D341Med (cell line): ENCODE measurements around the gene PROM2.
A peak's percentile ranks its signal among the peaks of the same experiment; 100 is the strongest.

ENCODE experiments used
- DNase-seq: peaks from one replicate; pipeline ENCODE4 v3.0.0; 2012; ENCODE audit warnings: low spot score

Gene PROM2

DNA sequence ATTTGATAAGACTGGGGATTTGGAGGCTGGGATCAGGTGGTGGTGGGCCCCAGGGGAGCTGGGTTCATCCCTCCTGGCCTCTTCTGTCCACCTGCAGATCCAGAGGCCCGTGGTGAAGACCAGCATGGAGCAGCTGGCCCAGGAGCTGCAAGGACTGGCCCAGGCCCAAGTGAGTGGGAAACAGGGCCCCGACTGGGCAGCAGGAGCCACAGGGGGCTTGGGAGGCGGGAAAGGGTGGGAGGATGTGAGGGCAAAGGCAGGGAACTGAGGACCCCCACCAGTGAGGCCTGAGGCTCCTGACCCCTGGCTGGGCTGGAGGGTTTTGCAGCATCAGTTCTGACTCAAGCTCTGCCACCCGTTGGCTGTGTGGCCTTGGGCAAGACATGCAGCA is 11.3 kb downstream of the PROM2 start:
- no peak for DNase-seq

- DNase-seq = no peak
Observed at GRCh38 chr2:95287336-95287735, 13.1 kb downstream of the PROM2 start.

- DNase-seq = no peak
Observed at GRCh38 chr2:95287806-95288205, 13.6 kb downstream of the PROM2 start.

DNA sequence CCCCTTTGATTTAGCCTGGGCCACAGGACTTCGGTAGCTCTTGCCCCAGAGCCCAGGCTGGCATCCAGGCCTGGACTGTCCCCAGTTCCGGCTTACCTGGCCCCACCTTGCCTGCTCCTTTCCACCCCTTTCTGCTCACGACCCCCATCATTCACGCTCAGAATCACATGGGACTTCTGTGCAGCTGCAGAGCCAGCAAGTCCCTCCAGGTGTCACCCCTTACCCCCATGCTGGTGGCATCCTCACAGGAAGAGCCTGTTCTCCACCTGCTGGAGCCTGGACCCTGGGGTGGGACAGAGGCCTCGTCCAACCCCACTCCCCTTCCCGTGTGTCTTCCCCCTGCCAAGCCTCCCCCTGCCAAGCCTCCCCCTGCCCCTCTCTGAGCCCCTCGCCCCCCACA is 15.0 kb downstream of the PROM2 start:
- no peak for DNase-seq

- no peak for DNase-seq
Observed at GRCh38 chr2:95291222-95291621, 17.0 kb downstream of the PROM2 start.

DNA sequence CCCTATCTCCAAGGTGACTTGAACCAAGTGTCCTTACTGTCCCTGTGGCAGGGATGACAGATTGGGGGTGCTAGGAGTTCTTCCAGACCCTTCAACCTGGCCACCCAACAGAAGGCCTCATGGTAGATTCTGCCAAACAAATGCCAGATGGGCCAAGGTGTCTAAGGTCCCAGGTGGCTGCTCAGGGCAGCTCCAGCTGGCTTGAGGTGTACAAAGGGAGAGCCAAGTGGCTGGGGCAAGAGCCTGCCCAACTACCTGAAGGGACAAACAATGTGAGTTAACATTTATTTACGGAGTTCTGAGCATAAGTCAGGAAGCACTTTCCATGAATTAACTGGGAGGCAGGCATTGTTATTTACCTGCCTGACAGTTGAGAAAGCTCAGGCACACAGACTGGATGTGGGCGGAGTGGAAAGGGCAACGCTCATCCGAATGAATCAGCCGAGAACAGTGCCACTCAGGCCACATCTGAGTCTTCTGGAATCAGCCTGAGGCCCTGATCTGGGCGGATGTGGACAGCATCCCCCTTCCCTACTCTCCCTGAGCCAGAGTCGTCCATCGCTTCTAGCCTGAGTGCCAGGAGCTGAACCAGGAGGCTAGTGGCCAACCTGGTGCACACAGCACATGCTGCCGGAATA is 18.5 kb downstream of the PROM2 start:
- DNase-seq = no peak

DNA sequence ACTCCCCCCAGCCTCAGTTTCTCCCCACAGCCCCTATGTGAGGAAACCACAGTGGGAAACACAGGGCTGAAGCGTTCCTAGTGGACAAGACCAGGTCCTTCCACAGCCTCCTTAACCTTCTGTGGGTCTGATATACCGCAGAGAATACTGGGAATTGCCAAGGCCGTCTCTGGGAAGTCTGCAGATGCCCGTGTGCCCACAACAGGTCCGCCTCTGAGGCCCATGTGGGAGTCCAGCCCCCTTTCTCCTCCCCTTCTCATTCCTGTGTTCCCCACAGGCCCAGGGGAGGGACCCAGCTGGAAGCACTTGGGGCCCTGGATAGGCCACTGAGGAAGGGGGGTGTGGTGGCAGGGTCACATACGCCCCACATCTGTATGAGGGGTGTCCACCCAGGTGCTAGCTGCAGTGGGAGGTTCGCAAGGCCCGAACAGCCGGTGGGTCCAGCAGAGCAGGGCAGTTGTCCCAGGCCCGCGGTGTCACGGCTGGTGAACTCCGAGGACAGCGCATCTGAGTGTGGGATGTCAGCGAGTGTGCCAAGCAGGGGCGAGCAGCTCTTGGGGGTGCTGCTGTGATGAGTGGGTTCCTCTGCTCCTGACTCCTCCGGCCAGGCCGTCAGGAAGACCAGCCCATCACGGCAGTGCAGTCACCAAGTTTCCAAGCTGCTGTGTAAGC is 20.5 kb downstream of the PROM2 start:
- no peak for DNase-seq

GRCh38 chr2:95295376-95295775 is 21.1 kb downstream of the PROM2 start:
- no peak for DNase-seq

- no peak for DNase-seq
Observed at GRCh38 chr2:95296011-95296410, 21.8 kb downstream of the PROM2 start.

DNA sequence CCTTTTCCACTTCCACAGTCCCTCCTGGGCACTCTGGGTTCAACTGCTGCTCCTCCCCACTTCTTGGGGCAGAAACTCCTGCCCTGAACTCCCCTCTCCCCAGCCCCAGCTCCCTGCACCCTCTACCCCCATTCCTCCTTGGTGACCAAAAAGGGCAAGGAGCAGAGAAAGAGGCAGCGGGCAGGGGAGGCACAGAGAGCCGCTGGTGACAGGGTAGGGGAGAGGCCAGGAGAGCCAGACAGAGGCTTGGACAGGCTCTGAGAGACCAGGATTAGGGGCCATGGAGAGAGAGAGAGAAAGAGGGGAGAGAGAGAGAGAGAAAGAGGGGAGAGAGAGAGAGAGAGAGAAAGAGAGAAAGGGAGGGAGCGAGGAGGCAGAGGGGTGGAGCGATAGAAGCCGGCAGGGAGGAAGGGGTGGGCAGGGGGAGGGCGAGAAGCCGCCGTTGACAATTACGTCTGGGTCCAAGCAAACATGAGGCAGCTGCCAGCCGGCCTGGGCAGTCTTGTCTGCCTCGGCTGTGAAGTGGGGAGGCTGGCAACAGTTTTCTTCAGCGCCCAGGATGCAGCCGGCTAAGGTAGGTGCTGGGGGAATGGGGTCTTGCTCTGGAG is 22.7 kb downstream of the PROM2 start, which contains the start of gene KCNIP3:
Gene KCNIP3, plus strand, starts transcription at position 468 of the 608 bp plus-strand sequence. Its CDS starts 92 bp downstream, at position 560.
- DNase-seq = peak; percentile 49

- DNase-seq = no peak
Observed at GRCh38 chr2:95297639-95298395, 23.6 kb downstream of the PROM2 start.

GRCh38 chr2:95298486-95299111 is 24.4 kb downstream of the PROM2 start:
- DNase-seq = no peak

- DNase-seq = no peak
Observed at GRCh38 chr2:95299961-95300360, 25.7 kb downstream of the PROM2 start.

- DNase-seq = no peak
Observed at GRCh38 chr2:95300450-95300849, 26.2 kb downstream of the PROM2 start.

- DNase-seq = no peak
Observed at GRCh38 chr2:95301186-95301585, 26.9 kb downstream of the PROM2 start.

DNA sequence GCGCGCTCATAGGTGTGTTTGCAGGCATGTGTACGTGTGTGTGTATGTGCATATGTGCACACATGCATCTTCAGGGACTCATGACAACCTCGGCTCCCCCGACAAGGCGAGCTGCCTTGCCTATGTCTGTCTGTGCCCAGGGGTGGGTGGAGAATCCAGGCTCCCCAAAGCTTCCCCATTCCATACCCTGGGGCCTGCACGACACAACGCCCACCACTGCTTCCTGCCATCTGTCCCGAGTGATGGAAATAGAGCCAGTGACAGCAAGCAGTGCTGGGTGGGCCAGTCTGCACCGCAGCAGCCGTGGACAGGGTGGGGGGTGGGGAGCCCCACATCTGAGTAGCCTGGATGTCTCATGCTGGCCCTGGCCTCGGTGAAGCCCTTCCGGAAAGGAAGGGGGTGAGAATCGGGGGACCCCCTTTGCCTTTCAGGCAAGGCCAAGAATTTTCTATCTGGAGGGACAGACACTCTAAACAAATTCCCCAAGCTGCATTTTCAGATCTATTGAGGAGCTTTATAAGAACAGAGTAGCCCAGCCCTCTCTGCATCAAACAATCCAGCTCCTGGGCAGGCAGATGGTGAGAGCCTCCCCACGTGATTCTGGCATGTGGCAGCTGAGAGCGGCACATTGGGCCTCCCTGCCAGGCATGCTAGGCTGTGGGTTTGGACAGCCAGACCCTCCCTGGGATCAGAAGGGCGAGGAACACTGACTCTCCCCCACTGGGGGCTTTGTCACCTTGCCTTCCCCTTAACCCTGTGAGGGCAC is 27.8 kb downstream of the PROM2 start:
- DNase-seq = no peak

DNA sequence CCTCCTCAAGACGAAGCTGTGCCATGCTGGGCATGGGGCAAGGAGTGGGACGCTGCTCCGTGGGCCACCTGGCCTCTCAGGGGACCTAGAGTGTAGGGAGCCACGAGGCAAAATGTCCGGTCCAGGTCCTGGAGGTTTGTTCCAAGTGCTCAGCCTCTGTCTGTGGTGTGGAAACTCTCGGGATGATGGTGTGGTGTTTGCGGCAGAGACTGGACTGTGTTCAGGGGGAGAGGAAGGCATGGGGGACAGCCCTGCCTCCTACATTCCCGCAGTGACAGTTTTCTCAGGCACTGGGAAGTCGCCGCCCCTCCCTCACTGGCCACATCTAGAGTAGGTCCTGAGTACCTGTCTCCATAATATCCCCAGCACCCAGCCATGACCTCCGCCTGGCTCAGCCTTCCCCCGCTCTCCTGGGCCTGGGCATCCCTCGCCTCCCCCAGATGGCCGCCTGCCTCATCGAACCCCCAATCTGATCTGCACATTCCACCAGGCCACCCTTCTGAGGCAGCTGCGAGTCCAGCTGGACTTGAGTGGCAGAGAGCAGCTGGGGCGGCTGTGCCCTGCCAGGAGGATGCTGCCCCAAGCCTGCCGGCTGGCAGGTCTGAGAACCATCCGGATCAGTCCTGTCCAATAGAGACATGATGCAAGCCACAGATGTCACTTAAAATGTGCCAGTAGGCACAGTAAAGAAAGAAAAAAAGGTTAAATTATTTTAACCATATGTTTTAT is 29.1 kb downstream of the PROM2 start:
- no peak for DNase-seq

GRCh38 chr2:95305380-95306061 is 31.3 kb downstream of the PROM2 start:
- DNase-seq = no peak

- DNase-seq = no peak
Observed at GRCh38 chr2:95306336-95306895, 32.2 kb downstream of the PROM2 start.

- no peak for DNase-seq
Observed at GRCh38 chr2:95307036-95307435, 32.8 kb downstream of the PROM2 start.
